HUES48 (cell line): ENCODE measurements around the gene ATXN3L.

ENCODE experiments used
- H3K27ac ChIP-seq: one replicate; pipeline ENCODE4 v1.7.0; 2013; ENCODE audit warnings: low read depth, low read length, inconsistent platforms
- H3K27me3 ChIP-seq: 2 replicates; pipeline ENCODE4 v1.6.1; 2013; ENCODE audit warnings: mild to moderate bottlenecking, low read length; ENCODE audit not compliant: control insufficient read depth, insufficient read depth
- H3K36me3 ChIP-seq: 2 replicates; pipeline ENCODE4 v1.6.1; 2013; ENCODE audit warnings: low read length; ENCODE audit not compliant: control insufficient read depth, insufficient read depth
- H3K4me1 ChIP-seq: 2 replicates; pipeline ENCODE4 v1.6.1; 2013; ENCODE audit warnings: mild to moderate bottlenecking, low read length; ENCODE audit not compliant: control insufficient read depth, insufficient read depth
- H3K4me3 ChIP-seq: 2 replicates; pipeline ENCODE4 v1.5.1; 2013; ENCODE audit warnings: mild to moderate bottlenecking, low read depth, low read length
- H3K9ac ChIP-seq: 2 replicates; pipeline ENCODE4 v1.6.1; 2013; ENCODE audit warnings: mild to moderate bottlenecking, low read depth, low read length, moderate library complexity
- H3K9me3 ChIP-seq: 2 replicates; pipeline ENCODE4 v1.6.1; 2013; ENCODE audit warnings: low read length; ENCODE audit not compliant: control insufficient read depth, insufficient read depth

Gene ATXN3L

DNA sequence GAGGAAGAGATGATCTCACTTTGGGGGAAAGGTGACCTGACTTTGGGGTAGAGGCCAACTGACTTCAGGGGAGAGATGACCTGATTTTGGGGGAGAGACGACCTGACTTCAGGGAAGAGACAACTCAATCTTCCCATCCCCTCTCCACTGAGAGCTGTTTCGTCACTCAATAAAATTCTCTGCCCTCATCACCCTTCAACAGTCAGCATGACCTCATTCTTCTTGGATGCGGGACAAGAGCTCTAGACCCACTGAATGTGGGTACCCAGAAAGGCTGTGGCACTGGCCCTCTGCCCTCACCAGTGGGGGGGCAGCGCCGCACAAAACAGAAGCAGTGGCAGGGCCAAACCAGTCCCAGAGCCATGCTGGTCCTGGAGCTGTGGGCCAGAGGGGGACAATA, 34.6 kb downstream of the ATXN3L start:
- Histone ChIP-seq H3K36me3 (0 out of 2 replicates have a peak, but pooled peaks cover 4% of the 10 kb centered on the region), H3K9ac (no peak overlapping the region), H3K27me3 (no peaks in the 10 kb centered on the region), H3K4me1 (0 out of 2 replicates have a peak, but pooled peaks cover 5% of the 10 kb centered on the region), H3K27ac (no peak overlapping the region), H3K9me3 (peaks cover 49% of the 10 kb centered on the region), H3K4me3 (no peak overlapping the region)

DNA sequence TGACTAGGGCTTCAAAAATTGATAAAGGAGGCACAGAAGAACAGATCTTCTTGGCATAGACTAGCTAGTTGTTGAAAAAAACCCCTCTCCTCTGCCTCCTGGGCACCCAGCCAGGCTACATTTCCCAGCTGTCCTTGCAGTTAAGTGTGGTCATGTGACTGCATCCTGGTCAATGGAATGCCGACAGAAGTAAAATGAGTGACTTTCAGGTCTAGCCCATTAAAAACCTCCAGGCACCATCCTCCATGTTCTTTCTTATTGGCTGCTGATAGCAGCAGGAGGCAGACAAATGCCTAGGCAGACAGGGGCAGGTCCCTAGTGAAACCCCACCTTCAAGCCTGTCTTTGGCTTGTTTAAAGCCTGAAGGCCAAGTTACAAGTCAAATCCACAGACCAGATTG, 35.3 kb downstream of the ATXN3L start:
- H3K36me3 ChIP-seq: 0 out of 2 replicates have a peak, but pooled peaks cover 4% of the 10 kb centered on the region
- H3K4me3 ChIP-seq: peak overlapping the region; percentile 29; the same call in 1 of the 2 replicates
- H3K27me3 ChIP-seq: no peaks in the 10 kb centered on the region
- peak overlapping the region; percentile 94 for H3K27ac ChIP-seq
- no peak overlapping the region for H3K9ac ChIP-seq
- peaks cover 49% of the 10 kb centered on the region for H3K9me3 ChIP-seq
- H3K4me1 ChIP-seq: 0 out of 2 replicates have a peak, but pooled peaks cover 5% of the 10 kb centered on the region

GRCh38 chrX:13283950-13284546, 35.8 kb downstream of the ATXN3L start:
- Histone ChIP-seq H3K27ac (peak overlapping the region; percentile 94), H3K36me3 (0 out of 2 replicates have a peak, but pooled peaks cover 4% of the 10 kb centered on the region), H3K4me1 (0 out of 2 replicates have a peak, but pooled peaks cover 5% of the 10 kb centered on the region), H3K9ac (0 out of 2 replicates have a peak overlapping the region, but pooled peaks have one; percentile 2), H3K27me3 (no peaks in the 10 kb centered on the region), H3K4me3 (0 out of 2 replicates have a peak overlapping the region, but pooled peaks have one; percentile 29), H3K9me3 (peaks cover 49% of the 10 kb centered on the region)

GRCh38 chrX:13283512-13283911, 36.3 kb downstream of the ATXN3L start:
- H3K27ac ChIP-seq: peak overlapping the region; percentile 94

GRCh38 chrX:13281289-13281688, 38.6 kb downstream of the ATXN3L start:
- Histone ChIP-seq H3K36me3 (0 out of 2 replicates have a peak, but pooled peaks cover 4% of the 10 kb centered on the region), H3K4me1 (0 out of 2 replicates have a peak, but pooled peaks cover 5% of the 10 kb centered on the region), H3K4me3 (no peak overlapping the region), H3K9ac (no peak overlapping the region), H3K27me3 (no peaks in the 10 kb centered on the region), H3K27ac (no peak overlapping the region), H3K9me3 (peaks cover 46% of the 10 kb centered on the region)

More at GRCh38 chrX:13283512-13283911, 36.3 kb downstream of the ATXN3L start:
- no peak overlapping the region; the same call in 1 of the 2 replicates for H3K4me3 ChIP-seq
- H3K27me3 ChIP-seq: no peaks in the 10 kb centered on the region
- H3K9me3 ChIP-seq: peaks cover 49% of the 10 kb centered on the region
- 0 out of 2 replicates have a peak, but pooled peaks cover 5% of the 10 kb centered on the region for H3K4me1 ChIP-seq
- 0 out of 2 replicates have a peak, but pooled peaks cover 4% of the 10 kb centered on the region for H3K36me3 ChIP-seq
- 0 out of 2 replicates have a peak overlapping the region, but pooled peaks have one; percentile 2 for H3K9ac ChIP-seq

DNA sequence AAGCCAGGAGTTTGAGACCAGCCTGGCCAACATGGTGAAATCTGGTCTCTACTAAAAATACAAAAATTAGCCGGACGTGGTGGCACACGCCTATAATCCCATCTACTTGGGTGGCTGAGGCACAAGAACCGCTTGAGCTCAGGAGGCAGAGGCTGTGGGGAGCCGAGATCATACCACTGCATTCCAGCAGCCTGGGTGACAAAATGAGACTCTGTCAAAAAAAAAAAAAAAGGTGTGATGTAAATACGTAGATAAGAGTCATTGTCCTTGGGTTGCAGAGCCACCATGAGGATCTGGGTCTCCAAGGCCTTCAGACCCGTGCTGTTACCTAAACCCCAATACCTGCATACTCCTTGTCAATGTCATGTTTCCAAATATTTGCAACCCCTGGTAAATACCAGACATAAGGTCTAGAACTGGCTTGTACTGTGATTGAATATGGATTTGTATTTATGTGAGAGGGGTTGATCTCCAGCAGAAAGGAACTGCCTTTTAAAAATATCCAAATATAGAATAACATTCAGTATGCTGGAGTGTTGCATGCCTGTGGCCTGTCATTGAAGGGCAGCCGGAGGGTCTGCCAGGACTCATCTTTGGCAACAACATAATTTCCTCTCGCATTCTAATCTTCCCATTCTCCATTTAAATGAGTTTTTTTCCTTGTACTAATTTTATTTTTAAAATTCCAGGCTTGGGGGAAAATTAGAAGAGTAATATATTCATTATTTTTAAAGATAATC, 40.4 kb downstream of the ATXN3L start:
- no peak overlapping the region for H3K27ac ChIP-seq
- no peaks in the 10 kb centered on the region for H3K27me3 ChIP-seq

GRCh38 chrX:13277539-13277938, 42.3 kb downstream of the ATXN3L start:
- no peaks in the 10 kb centered on the region for H3K4me1 ChIP-seq
- no peak overlapping the region for H3K9ac ChIP-seq
- no peak overlapping the region for H3K27ac ChIP-seq
- no peaks in the 10 kb centered on the region for H3K27me3 ChIP-seq
- H3K4me3 ChIP-seq: no peak overlapping the region
- H3K36me3 ChIP-seq: no peaks in the 10 kb centered on the region
- peaks cover 16% of the 10 kb centered on the region for H3K9me3 ChIP-seq

More for the DNA sequence above, 40.4 kb downstream of the ATXN3L start:
- no peak overlapping the region for H3K9ac ChIP-seq
- no peak overlapping the region for H3K4me3 ChIP-seq
- H3K4me1 ChIP-seq: 0 out of 2 replicates have a peak, but pooled peaks cover 5% of the 10 kb centered on the region
- H3K36me3 ChIP-seq: no peaks in the 10 kb centered on the region
- peaks cover 28% of the 10 kb centered on the region for H3K9me3 ChIP-seq

DNA sequence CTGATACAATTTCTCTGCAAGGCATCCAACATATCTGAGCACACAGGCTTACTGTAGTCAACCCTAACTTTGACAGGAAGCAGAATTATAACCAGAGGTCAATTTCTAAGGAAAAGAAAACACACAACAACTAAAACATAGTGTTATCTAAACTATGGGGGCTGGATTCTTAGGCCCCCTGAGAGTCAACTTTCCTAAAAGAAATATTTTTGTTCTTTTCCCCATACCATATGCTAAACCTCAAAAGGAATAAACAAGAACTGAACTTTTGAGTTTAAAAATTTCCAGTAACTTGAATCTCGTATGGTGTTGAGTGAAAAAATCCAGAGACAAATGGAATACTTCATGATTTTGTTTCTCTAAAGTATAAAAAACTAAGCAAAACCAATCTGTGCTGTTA, 42.9 kb downstream of the ATXN3L start:
- H3K4me1 ChIP-seq: no peaks in the 10 kb centered on the region
- no peak overlapping the region for H3K27ac ChIP-seq

DNA sequence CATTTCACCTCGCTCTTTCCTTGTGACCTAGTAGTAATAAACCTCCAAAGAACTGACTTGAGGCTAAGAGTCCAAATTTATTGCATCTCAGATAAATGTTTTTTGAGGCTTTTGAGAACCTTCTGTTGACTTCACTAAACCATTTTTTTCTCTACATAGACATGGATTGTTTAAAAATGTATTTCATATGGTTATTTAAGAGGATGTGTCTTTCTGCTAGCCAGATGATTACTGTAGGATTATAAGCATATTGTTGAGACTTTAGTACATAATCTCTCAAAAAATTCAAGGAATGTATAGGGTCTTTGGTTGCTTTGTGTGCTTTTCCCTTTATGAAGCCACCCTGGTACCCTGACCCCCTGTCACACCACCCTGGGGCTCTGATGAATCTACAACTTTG, 44.8 kb downstream of the ATXN3L start:
- Histone ChIP-seq H3K36me3 (no peaks in the 10 kb centered on the region), H3K9ac (no peak overlapping the region), H3K27me3 (no peaks in the 10 kb centered on the region), H3K9me3 (no peaks in the 10 kb centered on the region), H3K4me3 (no peak overlapping the region), H3K27ac (no peak overlapping the region), H3K4me1 (no peaks in the 10 kb centered on the region)

More for the DNA sequence above, 42.9 kb downstream of the ATXN3L start:
- H3K27me3 ChIP-seq: no peaks in the 10 kb centered on the region
- H3K36me3 ChIP-seq: no peaks in the 10 kb centered on the region
- H3K9me3 ChIP-seq: peaks cover 11% of the 10 kb centered on the region
- H3K4me3 ChIP-seq: no peak overlapping the region
- no peak overlapping the region for H3K9ac ChIP-seq

GRCh38 chrX:13272426-13272825, 47.4 kb downstream of the ATXN3L start:
- Histone ChIP-seq H3K4me1 (no peaks in the 10 kb centered on the region), H3K36me3 (no peaks in the 10 kb centered on the region), H3K27ac (no peak overlapping the region), H3K9ac (no peak overlapping the region), H3K4me3 (no peak overlapping the region), H3K27me3 (no peaks in the 10 kb centered on the region), H3K9me3 (no peaks in the 10 kb centered on the region)

- Histone ChIP-seq H3K27ac (no peak overlapping the region), H3K9me3 (no peaks in the 10 kb centered on the region), H3K27me3 (no peaks in the 10 kb centered on the region), H3K4me1 (no peaks in the 10 kb centered on the region), H3K36me3 (no peaks in the 10 kb centered on the region), H3K9ac (no peak overlapping the region), H3K4me3 (no peak overlapping the region)
These were observed 48.3 kb downstream of the ATXN3L start for GRCh38 chrX:13271511-13271910.
